ENCODE data around the gene SETD2.

DNA sequence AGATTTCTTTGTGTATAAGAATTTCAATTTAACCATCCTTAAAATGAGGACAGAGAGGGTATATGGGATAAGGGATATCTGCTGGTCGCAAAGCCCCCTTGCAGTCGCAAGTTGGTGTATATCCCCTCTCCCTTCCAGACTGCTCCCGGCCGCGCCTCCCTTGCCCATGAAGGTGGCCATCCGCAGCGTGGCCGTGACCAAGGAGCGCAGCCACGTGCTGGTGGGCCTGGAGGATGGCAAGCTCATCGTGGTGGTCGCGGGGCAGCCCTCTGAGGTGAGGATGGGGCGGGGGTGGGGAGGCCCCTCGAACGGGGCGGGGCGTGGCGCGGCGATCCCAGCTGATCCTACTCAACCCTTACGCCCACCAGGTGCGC lies 155.1 kb downstream of the SETD2 start:
- TF ChIP-seq, protein P1, sequence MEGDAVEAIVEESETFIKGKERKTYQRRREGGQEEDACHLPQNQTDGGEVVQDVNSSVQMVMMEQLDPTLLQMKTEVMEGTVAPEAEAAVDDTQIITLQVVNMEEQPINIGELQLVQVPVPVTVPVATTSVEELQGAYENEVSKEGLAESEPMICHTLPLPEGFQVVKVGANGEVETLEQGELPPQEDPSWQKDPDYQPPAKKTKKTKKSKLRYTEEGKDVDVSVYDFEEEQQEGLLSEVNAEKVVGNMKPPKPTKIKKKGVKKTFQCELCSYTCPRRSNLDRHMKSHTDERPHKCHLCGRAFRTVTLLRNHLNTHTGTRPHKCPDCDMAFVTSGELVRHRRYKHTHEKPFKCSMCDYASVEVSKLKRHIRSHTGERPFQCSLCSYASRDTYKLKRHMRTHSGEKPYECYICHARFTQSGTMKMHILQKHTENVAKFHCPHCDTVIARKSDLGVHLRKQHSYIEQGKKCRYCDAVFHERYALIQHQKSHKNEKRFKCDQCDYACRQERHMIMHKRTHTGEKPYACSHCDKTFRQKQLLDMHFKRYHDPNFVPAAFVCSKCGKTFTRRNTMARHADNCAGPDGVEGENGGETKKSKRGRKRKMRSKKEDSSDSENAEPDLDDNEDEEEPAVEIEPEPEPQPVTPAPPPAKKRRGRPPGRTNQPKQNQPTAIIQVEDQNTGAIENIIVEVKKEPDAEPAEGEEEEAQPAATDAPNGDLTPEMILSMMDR (conservative IDR thresholded peaks at IDR 0.05; ENCODE audit: low read length), result no peak
- no peak for TF ChIP-seq EZH2phosphoT487 (IDR thresholded peaks at IDR 0.05; ENCODE audit: borderline replicate concordance, low read depth, low read length)
